Subcutaneous adipose tissue (tissue), 4 donors: ENCODE measurements around the gene RUFY3. TPM values are rescaled to one million over a fixed set of nuclear protein-coding genes. Genes with fewer than 3 reads are reported as not detected.

Source experiments
- CTCF ChIP-seq: fragments of 450-650 bp; IDR thresholded peaks from one replicate; pipeline ENCODE4 v1.5.1; 2016; ENCODE audit warnings: low read depth, mild to moderate bottlenecking, control low read depth, antibody characterized with exemption, moderate library complexity
- total RNA-seq, 4 donors: library from RNA; depleted of rRNA; stranded (reverse); fragments of >200 nt; gene quantifications; one replicate each; pipeline ENCODE4 v1.1.0, GENCODE V29; 2016

RUFY3 gene
- total RNA-seq = 10 to 100 TPM; 47.1 to 75.3 (median 58.6) TPM

GRCh38 chr4:70721747-70722146 lies at the start of gene RUFY3:
Gene RUFY3, plus strand, starts transcription at chr4:70721964. Its CDS starts 610 bp downstream, at chr4:70722574.
- TF ChIP-seq CTCF = no peak

GRCh38 chr4:70674191-70674590 lies 47.6 kb upstream of the RUFY3 start:
- TF ChIP-seq CTCF = no peak

GRCh38 chr4:70674731-70675130 lies 47.0 kb upstream of the RUFY3 start:
- TF ChIP-seq CTCF = no peak

- no peak for TF ChIP-seq CTCF
Measured at GRCh38 chr4:70676554-70677090, 45.1 kb upstream of the RUFY3 start.

- TF ChIP-seq CTCF = no peak
Measured at GRCh38 chr4:70678383-70678999, 43.3 kb upstream of the RUFY3 start.

GRCh38 chr4:70680934-70681333 lies 40.8 kb upstream of the RUFY3 start:
- TF ChIP-seq CTCF = no peak

- TF ChIP-seq CTCF = no peak
Measured at GRCh38 chr4:70681704-70682103, 40.1 kb upstream of the RUFY3 start.
